IPS-18a (cell line): ENCODE measurements around the gene PROSER3.

Experiments
- H3K27ac ChIP-seq: one replicate; pipeline ENCODE4 v1.5.1; 2013; ENCODE audit warnings: low read length
- H3K27me3 ChIP-seq: one replicate; pipeline ENCODE4 v1.6.1; 2013; ENCODE audit warnings: mild to moderate bottlenecking, low read length; ENCODE audit not compliant: control insufficient read depth, insufficient read depth
- H3K36me3 ChIP-seq: one replicate; pipeline ENCODE4 v1.6.1; 2013; ENCODE audit warnings: low read depth, low read length; ENCODE audit not compliant: control insufficient read depth
- H3K4me1 ChIP-seq: one replicate; pipeline ENCODE4 v1.6.1; 2013; ENCODE audit warnings: low read depth, low read length; ENCODE audit not compliant: control insufficient read depth
- H3K4me3 ChIP-seq: one replicate; pipeline ENCODE4 v1.5.1; 2013; ENCODE audit warnings: low read length
- H3K9ac ChIP-seq: one replicate; pipeline ENCODE4 v1.6.1; 2013; ENCODE audit warnings: mild to moderate bottlenecking, low read length, moderate library complexity
- H3K9me3 ChIP-seq: one replicate; pipeline ENCODE4 v1.6.1; 2013; ENCODE audit warnings: low read depth, low read length; ENCODE audit not compliant: control insufficient read depth

The PROSER3 gene

GRCh38 chr19:35757749-35758608, at the start of gene PROSER3:
TSS of gene PROSER3 (plus strand) at chr19:35758176. CDS start at chr19:35758216, 40 bp downstream.
- Histone ChIP-seq H3K4me3 (peak within 1 kb of the TSS; percentile 100), H3K27me3 (no peaks in the 10 kb centered on the region), H3K9me3 (no peaks in the 10 kb centered on the region), H3K36me3 (peaks cover 8% of the 10 kb centered on the region), H3K4me1 (peaks cover 4% of the 10 kb centered on the region), H3K27ac (peak within 1 kb of the TSS; percentile 98), H3K9ac (peak within 1 kb of the TSS; percentile 98)

- Histone ChIP-seq H3K27me3 (peaks cover 21% of the 10 kb centered on the region), H3K9me3 (no peaks in the 10 kb centered on the region), H3K4me3 (no peak overlapping the region), H3K4me1 (no peaks in the 10 kb centered on the region), H3K27ac (no peak overlapping the region), H3K9ac (no peak overlapping the region), H3K36me3 (no peaks in the 10 kb centered on the region)
These were observed 49.6 kb upstream of the PROSER3 start for GRCh38 chr19:35708391-35708790.

DNA sequence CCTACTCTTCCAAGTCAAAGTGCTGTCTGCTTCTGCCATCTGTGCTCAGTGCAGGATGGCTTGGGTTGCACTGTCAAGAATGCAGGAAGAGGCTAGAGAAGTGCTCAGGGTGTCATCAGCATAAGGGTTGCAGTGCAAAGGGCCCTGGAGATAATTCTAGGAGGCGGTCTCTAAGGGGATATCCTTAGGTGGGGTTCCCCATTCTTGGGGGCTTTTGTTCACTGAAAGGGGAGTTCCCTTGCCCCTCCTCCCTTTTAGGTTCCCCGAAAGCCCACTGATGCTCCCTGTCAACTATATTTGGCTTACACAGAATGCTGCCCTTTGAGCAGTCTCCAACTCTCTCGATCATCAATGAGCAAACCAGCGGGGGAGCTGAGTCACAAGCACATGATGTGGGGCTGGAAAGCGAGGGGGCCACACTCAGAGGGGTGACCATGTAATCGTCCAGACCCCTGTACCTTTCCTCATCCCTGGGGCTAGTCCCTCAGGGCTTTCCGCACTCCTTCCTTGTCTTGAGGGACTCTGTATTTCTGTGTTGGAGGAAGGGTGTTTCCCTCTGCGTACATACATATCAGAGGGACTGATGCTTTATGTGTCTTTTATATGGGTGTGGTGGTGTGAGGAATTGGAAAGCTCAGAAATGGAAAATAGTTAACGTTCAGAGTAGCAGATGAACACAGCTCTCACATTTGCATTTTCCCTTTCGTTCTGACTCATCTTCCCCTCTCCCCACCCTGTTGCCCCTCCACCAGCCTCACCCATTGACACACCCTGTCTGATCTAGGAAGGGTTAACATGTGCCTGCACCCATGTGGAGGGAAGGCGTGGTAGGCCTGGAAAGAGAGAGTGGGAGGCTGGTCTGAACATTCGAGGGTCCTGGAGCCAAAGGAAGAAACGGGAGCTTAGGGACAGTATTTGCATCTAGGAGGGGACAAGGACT, 46.9 kb upstream of the PROSER3 start:
- Histone ChIP-seq H3K4me3 (no peak overlapping the region), H3K9me3 (no peaks in the 10 kb centered on the region), H3K9ac (no peak overlapping the region), H3K27me3 (peaks cover 4% of the 10 kb centered on the region), H3K27ac (no peak overlapping the region), H3K4me1 (peaks cover 16% of the 10 kb centered on the region), H3K36me3 (no peaks in the 10 kb centered on the region)

GRCh38 chr19:35712567-35713505, 45.1 kb upstream of the PROSER3 start:
- peaks cover 4% of the 10 kb centered on the region for H3K27me3 ChIP-seq
- no peak overlapping the region for H3K4me3 ChIP-seq
- no peak overlapping the region for H3K27ac ChIP-seq

GRCh38 chr19:35713506-35713850, 44.5 kb upstream of the PROSER3 start:
- no peaks in the 10 kb centered on the region for H3K9me3 ChIP-seq
- H3K4me1 ChIP-seq = peaks cover 16% of the 10 kb centered on the region
- H3K27me3 ChIP-seq = peaks cover 4% of the 10 kb centered on the region
- H3K4me3 ChIP-seq = no peak overlapping the region
- H3K9ac ChIP-seq = no peak overlapping the region
- H3K36me3 ChIP-seq = no peaks in the 10 kb centered on the region
- H3K27ac ChIP-seq = no peak overlapping the region

More at GRCh38 chr19:35712567-35713505, 45.1 kb upstream of the PROSER3 start:
- Histone ChIP-seq H3K36me3 (no peaks in the 10 kb centered on the region), H3K9ac (no peak overlapping the region), H3K9me3 (no peaks in the 10 kb centered on the region), H3K4me1 (peaks cover 16% of the 10 kb centered on the region)

DNA sequence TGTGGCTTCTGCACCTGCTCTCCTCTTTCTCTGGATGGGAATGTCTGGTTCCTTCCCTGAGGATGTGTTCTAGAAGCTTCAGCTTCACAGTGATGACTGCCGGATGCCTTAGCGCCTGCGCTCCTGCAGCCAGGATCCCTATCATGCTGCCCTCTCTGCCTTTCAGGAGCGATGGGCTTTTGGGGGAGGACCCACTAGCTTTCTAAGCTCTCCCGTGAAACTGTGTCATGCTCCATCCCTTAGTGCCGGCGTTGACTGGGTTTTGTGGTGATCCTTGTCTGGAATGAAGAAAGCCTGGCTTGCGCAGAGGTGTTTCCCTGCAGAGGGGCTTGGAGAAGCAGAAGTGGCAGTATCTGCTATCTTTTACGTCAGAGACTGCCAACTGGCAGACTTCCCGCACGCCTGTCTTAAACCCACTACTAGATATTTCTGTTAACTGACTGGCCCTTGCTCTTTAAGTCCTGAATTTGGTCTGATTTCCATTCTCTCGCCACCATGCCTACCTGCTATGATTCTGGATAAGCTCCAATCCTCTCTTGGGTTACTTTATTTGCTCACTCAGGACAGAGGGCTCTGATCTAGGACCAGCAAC, 44.0 kb upstream of the PROSER3 start:
- Histone ChIP-seq H3K9me3 (no peaks in the 10 kb centered on the region), H3K4me1 (peaks cover 16% of the 10 kb centered on the region), H3K9ac (no peak overlapping the region), H3K4me3 (no peak overlapping the region), H3K27ac (no peak overlapping the region), H3K36me3 (no peaks in the 10 kb centered on the region), H3K27me3 (peaks cover 4% of the 10 kb centered on the region)

DNA sequence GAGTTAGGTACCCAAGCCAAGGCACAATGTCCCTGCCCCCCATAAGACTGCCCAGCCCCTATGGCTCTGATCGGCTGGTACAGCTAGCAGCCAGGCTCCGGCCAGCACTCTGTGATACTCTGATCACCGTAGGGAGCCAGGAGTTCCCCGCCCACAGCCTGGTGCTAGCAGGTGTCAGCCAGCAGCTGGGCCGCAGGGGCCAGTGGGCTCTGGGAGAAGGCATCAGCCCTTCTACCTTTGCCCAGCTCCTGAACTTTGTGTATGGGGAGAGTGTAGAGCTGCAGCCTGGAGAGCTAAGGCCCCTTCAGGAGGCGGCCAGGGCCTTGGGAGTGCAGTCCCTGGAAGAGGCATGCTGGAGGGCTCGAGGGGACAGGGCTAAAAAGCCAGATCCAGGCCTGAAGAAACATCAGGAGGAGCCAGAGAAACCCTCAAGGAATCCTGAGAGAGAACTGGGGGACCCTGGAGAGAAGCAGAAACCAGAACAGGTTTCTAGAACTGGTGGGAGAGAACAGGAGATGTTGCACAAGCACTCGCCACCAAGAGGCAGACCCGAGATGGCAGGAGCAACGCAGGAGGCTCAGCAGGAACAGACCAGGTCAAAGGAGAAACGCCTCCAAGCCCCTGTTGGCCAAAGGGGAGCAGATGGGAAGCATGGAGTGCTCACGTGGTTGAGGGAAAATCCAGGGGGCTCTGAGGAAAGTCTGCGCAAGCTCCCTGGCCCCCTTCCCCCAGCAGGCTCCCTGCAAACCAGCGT, 43.2 kb upstream of the PROSER3 start:
- no peak overlapping the region for H3K4me3 ChIP-seq
- H3K4me1 ChIP-seq = peaks cover 16% of the 10 kb centered on the region
- H3K27ac ChIP-seq = no peak overlapping the region
- no peaks in the 10 kb centered on the region for H3K9me3 ChIP-seq
- H3K36me3 ChIP-seq = no peaks in the 10 kb centered on the region
- H3K27me3 ChIP-seq = peaks cover 4% of the 10 kb centered on the region
- H3K9ac ChIP-seq = no peak overlapping the region

DNA sequence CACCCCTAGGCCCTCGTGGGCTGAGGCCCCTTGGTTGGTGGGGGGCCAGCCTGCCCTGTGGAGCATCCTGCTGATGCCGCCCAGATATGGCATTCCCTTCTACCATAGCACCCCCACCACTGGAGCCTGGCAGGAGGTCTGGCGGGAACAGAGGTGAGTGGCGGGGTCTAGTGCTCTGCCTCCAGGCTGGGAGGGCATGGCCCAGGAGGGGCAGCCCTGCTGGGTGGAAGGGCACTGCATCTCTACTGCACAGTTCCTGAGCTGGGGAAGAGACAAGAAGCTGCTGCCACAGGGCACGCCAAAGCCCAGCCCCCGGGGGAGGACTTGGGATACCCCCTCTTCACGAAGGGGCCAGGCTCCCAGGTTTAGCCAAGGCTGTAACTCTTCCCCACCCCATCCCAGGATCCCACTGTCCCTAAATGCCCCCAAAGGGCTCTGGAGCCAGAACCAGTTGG, 42.6 kb upstream of the PROSER3 start:
- Histone ChIP-seq H3K4me3 (peak overlapping the region; percentile 66), H3K36me3 (no peaks in the 10 kb centered on the region), H3K9me3 (no peaks in the 10 kb centered on the region), H3K9ac (peak overlapping the region; percentile 88), H3K4me1 (peaks cover 16% of the 10 kb centered on the region), H3K27ac (no peak overlapping the region), H3K27me3 (peaks cover 4% of the 10 kb centered on the region)

- H3K9me3 ChIP-seq = no peaks in the 10 kb centered on the region
- peak overlapping the region; percentile 66 for H3K4me3 ChIP-seq
- peak overlapping the region; percentile 70 for H3K27ac ChIP-seq
- peaks cover 4% of the 10 kb centered on the region for H3K27me3 ChIP-seq
- H3K4me1 ChIP-seq = peaks cover 16% of the 10 kb centered on the region
- peak overlapping the region; percentile 88 for H3K9ac ChIP-seq
- H3K36me3 ChIP-seq = peaks cover under 1% of the 10 kb centered on the region
These were observed 41.8 kb upstream of the PROSER3 start for GRCh38 chr19:35715981-35716800.
